Gastroesophageal sphincter (tissue), 3 donors: ENCODE data around the gene FSCN2.

ENCODE experiments used
- EP300 ChIP-seq: sonication (generic); formaldehyde crosslinking; IDR thresholded peaks from one replicate; pipeline ENCODE4 v1.6.1; 2017; ENCODE audit warnings: antibody characterized with exemption, mild to moderate bottlenecking
- POLR2A ChIP-seq, 2 donors: fragments of 450-650 bp; IDR thresholded peaks; one replicate each; pipeline ENCODE4 v1.6.1; 2017; ENCODE audit warnings: antibody characterized with exemption in 2 of 2, mild to moderate bottlenecking in 2 of 2, moderate library complexity in 1 of 2
- POLR2AphosphoS5 ChIP-seq: sonication (generic); formaldehyde crosslinking; IDR thresholded peaks from one replicate; pipeline ENCODE4 v1.6.1; 2017; ENCODE audit warnings: antibody characterized with exemption
- TF ChIP-seq, protein P1 (sequence below), 4 experiments: fragments of 200-600 bp in 2 of 4; fragments of 450-650 bp in 2 of 4; sonication (generic) in 1 of 4; IDR thresholded peaks; one replicate each; pipeline ENCODE4 v1.5.1; 2017 to 2019; ENCODE audit warnings: antibody characterized with exemption in 4 of 4, mild to moderate bottlenecking in 2 of 4, moderate library complexity in 2 of 4

- TF ChIP-seq, protein P1, sequence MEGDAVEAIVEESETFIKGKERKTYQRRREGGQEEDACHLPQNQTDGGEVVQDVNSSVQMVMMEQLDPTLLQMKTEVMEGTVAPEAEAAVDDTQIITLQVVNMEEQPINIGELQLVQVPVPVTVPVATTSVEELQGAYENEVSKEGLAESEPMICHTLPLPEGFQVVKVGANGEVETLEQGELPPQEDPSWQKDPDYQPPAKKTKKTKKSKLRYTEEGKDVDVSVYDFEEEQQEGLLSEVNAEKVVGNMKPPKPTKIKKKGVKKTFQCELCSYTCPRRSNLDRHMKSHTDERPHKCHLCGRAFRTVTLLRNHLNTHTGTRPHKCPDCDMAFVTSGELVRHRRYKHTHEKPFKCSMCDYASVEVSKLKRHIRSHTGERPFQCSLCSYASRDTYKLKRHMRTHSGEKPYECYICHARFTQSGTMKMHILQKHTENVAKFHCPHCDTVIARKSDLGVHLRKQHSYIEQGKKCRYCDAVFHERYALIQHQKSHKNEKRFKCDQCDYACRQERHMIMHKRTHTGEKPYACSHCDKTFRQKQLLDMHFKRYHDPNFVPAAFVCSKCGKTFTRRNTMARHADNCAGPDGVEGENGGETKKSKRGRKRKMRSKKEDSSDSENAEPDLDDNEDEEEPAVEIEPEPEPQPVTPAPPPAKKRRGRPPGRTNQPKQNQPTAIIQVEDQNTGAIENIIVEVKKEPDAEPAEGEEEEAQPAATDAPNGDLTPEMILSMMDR (IDR thresholded peaks at IDR 0.05): no peak
- TF ChIP-seq EP300: no peak
- no peak for TF ChIP-seq POLR2A (IDR thresholded peaks at IDR 0.05)
- TF ChIP-seq POLR2AphosphoS5: no peak
Measured at GRCh38 chr17:81556863-81557262, 28.7 kb downstream of the FSCN2 start.
